Osteoblast (primary cell): ENCODE measurements around the gene SAMD4A. TPM values are rescaled to one million over a fixed set of nuclear protein-coding genes. Genes with fewer than 3 reads are reported as not detected.

ENCODE experiments used
- DNase-seq: peaks from one replicate; pipeline ENCODE4 v3.0.0; 2011; ENCODE audit warnings: low spot score, mixed read lengths; ENCODE audit not compliant: insufficient read length; ENCODE audit errors: missing footprints
- H2AFZ ChIP-seq: 2 replicates; pipeline ENCODE4 v1.6.0; 2011; ENCODE audit warnings: mild to moderate bottlenecking, low read length
- H3K27ac ChIP-seq: 2 replicates; pipeline ENCODE4 v1.5.1; 2011; ENCODE audit warnings: mild to moderate bottlenecking, low read depth, low read length, moderate library complexity
- H3K27me3 ChIP-seq: 2 replicates; pipeline ENCODE4 v1.6.0; 2012; ENCODE audit warnings: mild to moderate bottlenecking, control low read depth, inconsistent platforms, low read length, moderate library complexity; ENCODE audit not compliant: insufficient read depth
- H3K36me3 ChIP-seq: 2 replicates; pipeline ENCODE4 v1.5.1; 2011; ENCODE audit warnings: mild to moderate bottlenecking, low read length, control low read depth, moderate library complexity; ENCODE audit not compliant: insufficient read depth
- H3K4me1 ChIP-seq: 2 replicates; pipeline ENCODE4 v1.5.1; 2011; ENCODE audit warnings: mild to moderate bottlenecking, low read length, control low read depth, moderate library complexity; ENCODE audit not compliant: insufficient read depth
- H3K4me2 ChIP-seq: 2 replicates; pipeline ENCODE4 v1.6.0; 2011; ENCODE audit warnings: mild to moderate bottlenecking, low read length; ENCODE audit not compliant: insufficient read depth
- H3K4me3 ChIP-seq: fragments of 200-600 bp; sonication (generic); 3 replicates; pipeline ENCODE4 v1.5.1; 2012; ENCODE audit warnings: mild to moderate bottlenecking, low read length, inconsistent platforms; ENCODE audit not compliant: insufficient read depth
- H3K79me2 ChIP-seq: 2 replicates; pipeline ENCODE4 v1.6.0; 2012; ENCODE audit warnings: mild to moderate bottlenecking, low read length, control low read depth, inconsistent platforms; ENCODE audit not compliant: insufficient read depth
- H3K9me3 ChIP-seq: 2 replicates; pipeline ENCODE4 v1.5.1; 2011; ENCODE audit warnings: low read depth, low read length, control low read depth
- H4K20me1 ChIP-seq: 2 replicates; pipeline ENCODE4 v1.6.0; 2012; ENCODE audit warnings: mild to moderate bottlenecking, low read length, control low read depth; ENCODE audit not compliant: insufficient read depth
- CTCF ChIP-seq: IDR thresholded peaks from 2 replicates; pipeline ENCODE4 v1.5.1; 2011; ENCODE audit warnings: mild to moderate bottlenecking, low read depth, low read length, moderate library complexity; ENCODE audit errors: extremely low read depth
- total RNA-seq: library from RNA; depleted of rRNA; stranded (reverse); fragments of >200 nt; gene quantifications from 2 replicates; pipeline ENCODE4 v1.2.3, GENCODE V29; 2012

Gene SAMD4A
- total RNA-seq, 1 donor: 26.1 TPM

DNA sequence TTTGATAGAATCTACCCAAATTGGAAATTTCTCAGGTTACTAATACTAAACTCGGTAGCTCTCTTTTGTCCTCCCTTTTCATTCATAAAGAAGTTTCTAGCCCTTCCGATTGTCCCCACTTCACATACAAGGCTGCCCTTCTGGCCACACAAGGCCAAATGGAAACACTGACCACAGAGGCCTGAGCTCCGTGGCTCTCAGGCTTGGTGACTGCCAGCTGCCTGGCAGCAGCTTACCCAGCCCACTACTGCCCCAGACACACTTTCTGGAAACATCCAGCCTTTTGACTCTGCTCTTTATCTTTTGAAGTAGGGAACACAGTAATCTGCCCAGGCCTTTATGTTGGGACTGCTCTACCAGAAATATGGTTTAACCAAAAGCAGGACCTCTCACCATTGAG, 168.5 kb downstream of the SAMD4A start:
- H3K4me1 ChIP-seq: peaks cover 16% of the 10 kb centered on the region
- H2AFZ ChIP-seq: no peak overlapping the region
- no peaks in the 10 kb centered on the region for H3K9me3 ChIP-seq
- H3K36me3 ChIP-seq: no peaks in the 10 kb centered on the region
- TF ChIP-seq CTCF: no peak
- H3K79me2 ChIP-seq: peaks cover 13% of the 10 kb centered on the region
- no peak for DNase-seq
- no peak overlapping the region for H3K4me3 ChIP-seq
- H3K4me2 ChIP-seq: no peak overlapping the region
- peaks cover 12% of the 10 kb centered on the region for H4K20me1 ChIP-seq
- H3K27ac ChIP-seq: no peak overlapping the region
- no peaks in the 10 kb centered on the region for H3K27me3 ChIP-seq

DNA sequence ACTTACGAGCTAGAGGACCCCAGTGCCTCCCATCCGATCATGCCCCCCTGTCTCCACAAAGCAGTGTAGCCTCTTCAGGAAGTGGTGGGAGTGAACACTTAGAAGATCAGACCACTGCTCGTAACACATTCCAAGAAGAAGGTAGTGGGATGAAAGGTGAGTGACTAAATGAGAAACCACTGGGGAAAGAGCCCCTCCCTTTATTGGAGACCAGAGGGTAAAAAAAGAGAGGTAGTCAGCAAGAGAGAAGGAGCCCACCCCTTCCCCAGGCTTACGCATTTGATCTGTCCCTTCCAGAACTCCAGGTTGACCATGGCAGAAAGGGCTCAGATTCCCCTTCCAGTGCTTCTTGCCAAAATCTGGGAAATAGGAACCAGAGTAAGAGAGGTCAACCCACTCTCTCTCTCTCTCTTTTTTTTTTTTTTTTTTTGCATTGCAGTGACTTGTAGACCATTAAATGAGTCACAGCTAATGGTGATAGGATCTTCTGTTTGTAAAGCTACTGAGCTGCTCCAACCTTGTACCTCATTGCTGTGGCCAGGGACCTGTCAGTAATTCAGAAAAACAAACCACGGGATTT, 170.3 kb downstream of the SAMD4A start:
- DNase-seq: peak; percentile 71
- peak overlapping the region; percentile 17 for H3K27ac ChIP-seq
- no peak for TF ChIP-seq CTCF
- peaks cover 14% of the 10 kb centered on the region for H3K4me1 ChIP-seq
- H4K20me1 ChIP-seq: peaks cover 12% of the 10 kb centered on the region
- no peaks in the 10 kb centered on the region for H3K27me3 ChIP-seq
- H3K4me2 ChIP-seq: no peak overlapping the region
- H3K79me2 ChIP-seq: peaks cover 13% of the 10 kb centered on the region
- no peak overlapping the region for H3K4me3 ChIP-seq
- H3K36me3 ChIP-seq: no peaks in the 10 kb centered on the region
- H3K9me3 ChIP-seq: no peaks in the 10 kb centered on the region
- no peak overlapping the region for H2AFZ ChIP-seq

GRCh38 chr14:54738009-54738408, 171.1 kb downstream of the SAMD4A start:
- Histone ChIP-seq H3K4me1 (peaks cover 14% of the 10 kb centered on the region), H3K4me2 (no peak overlapping the region), H3K27me3 (no peaks in the 10 kb centered on the region), H3K79me2 (peaks cover 13% of the 10 kb centered on the region), H4K20me1 (peaks cover 12% of the 10 kb centered on the region), H3K9me3 (no peaks in the 10 kb centered on the region), H3K4me3 (no peak overlapping the region), H3K36me3 (no peaks in the 10 kb centered on the region), H2AFZ (no peak overlapping the region), H3K27ac (peak overlapping the region; percentile 28)
- no peak for DNase-seq
- no peak for TF ChIP-seq CTCF

DNA sequence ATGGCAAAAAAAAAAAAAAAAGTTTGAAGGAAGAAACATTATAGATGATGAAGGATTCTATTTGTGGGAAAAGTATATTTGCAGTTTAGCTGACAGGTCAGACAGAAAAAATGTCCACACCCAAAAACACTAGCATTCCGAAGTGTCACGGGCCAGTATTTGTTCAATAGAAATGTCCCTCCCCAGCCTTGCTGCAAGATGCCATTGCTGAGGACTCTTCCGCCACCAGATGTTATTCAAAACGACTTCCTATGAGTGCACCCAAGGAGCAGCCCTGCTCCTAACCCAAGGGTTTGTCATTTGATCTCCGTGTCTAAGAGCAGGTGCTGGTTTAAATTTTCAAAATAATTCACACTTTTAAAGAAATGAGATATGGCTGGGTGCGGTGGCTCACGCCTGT, 172.6 kb downstream of the SAMD4A start:
- no peak overlapping the region for H2AFZ ChIP-seq
- H3K79me2 ChIP-seq: peaks cover 13% of the 10 kb centered on the region
- peaks cover 12% of the 10 kb centered on the region for H4K20me1 ChIP-seq
- H3K27ac ChIP-seq: no peak overlapping the region
- TF ChIP-seq CTCF: no peak
- H3K4me1 ChIP-seq: peaks cover 14% of the 10 kb centered on the region
- no peak overlapping the region for H3K4me3 ChIP-seq
- no peaks in the 10 kb centered on the region for H3K36me3 ChIP-seq
- no peaks in the 10 kb centered on the region for H3K27me3 ChIP-seq
- no peak overlapping the region for H3K4me2 ChIP-seq
- DNase-seq: no peak
- H3K9me3 ChIP-seq: no peaks in the 10 kb centered on the region
